HG03354 (cell line): ENCODE measurements around the gene STX3.

Source experiments
- ATAC-seq: cut with Tn5 transposase; IDR thresholded peaks from one replicate; pipeline ENCODE4 v1.9.1; 2021; ENCODE audit warnings: mild to moderate bottlenecking; ENCODE audit not compliant: unreplicated experiment, poor library complexity, severe bottlenecking

STX3 gene

DNA sequence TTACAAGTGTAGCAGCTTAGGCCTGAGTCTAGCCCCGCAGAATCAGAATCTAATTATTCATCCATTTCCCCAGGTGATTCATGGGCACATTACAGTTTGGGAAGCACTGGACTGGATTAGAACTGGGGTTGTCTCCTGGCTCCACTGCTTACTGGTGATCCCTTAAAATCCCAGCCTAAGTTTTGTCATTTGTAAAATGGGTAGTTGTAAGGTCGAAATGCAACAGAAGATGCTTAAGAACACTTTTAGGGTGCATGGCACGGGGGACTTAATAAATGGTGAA, 1.3 kb downstream of the STX3 start:
- ATAC-seq: no peak

GRCh38 chr11:59756845-59757244, 1.7 kb downstream of the STX3 start:
- ATAC-seq: peak; percentile 35

- no peak for ATAC-seq
These were observed 3.3 kb downstream of the STX3 start for GRCh38 chr11:59758401-59759037.

- no peak for ATAC-seq
These were observed 4.7 kb downstream of the STX3 start for GRCh38 chr11:59759900-59760299.

DNA sequence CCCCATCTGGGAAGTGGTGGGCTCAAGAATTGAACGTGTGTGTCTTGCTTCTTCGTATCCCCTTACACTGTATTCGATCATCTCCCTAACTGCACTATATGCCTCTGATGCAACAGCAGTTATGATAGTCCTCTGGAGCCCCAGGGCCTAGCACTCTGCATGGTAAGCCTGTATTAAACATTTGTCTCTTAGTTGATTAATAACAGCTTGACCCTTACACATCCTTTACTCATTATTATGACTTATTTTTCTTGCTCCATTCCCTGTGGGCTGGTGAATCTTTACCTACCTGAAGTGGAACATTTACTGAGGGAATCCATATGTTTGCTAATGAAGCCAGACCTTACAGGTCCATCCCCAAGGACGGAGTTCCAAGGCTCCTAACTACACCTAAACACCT, 5.6 kb downstream of the STX3 start:
- ATAC-seq: no peak

GRCh38 chr11:59761993-59762392, 6.8 kb downstream of the STX3 start:
- ATAC-seq: no peak

GRCh38 chr11:59765068-59765735, 10.0 kb downstream of the STX3 start:
- ATAC-seq: no peak

DNA sequence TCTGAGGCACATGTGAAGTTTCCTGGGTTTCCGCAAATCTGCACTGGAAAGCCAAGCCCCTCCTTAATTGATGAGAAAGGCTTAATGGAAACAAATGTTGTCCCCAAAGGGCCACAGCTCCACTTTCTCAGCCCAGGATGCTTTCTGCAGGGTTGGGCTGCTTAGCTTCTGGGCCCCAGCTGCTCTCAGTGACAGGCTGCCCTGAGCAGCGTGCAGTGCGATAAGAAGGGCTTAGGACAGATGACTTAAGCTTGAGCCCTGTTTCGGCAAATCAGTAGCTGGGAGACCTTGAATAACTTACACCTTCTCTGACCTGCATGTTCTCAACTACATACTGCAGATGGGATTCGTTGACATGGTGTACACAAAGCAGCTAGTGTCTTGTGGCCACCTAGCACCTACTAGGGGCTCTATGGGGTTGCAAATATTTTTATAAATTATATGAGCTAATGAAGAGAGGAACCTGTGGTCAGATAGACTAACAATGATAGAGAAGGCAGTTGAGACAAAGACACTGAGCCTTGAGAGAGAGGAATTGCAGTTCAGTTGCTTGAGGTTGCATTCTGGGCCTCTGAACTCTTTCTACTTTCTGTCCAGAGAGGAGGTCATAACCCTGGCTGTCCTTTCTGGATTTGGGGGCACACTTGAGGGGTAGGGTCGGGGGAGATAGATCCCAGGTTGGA, 11.5 kb downstream of the STX3 start:
- no peak for ATAC-seq

- no peak for ATAC-seq
These were observed 12.0 kb downstream of the STX3 start for GRCh38 chr11:59767225-59767611.

DNA sequence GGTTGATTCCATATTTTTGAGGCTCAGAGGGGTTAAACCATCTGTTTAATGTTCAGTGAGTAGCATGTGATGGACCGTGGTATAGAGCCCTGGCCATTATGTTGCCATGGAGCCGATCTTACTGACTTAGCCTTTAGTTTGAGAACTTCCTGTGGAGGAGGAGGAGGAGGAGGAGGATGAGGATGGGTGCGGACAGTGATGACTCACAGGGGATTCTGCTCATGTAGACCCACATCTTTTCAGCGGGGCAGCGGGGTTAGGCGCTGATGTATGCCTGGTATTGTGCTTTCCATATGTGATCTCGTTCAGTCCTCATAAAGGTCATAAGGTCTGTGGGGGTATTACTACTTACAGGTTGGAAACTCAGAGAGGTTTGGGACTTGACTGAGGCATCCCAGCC, 13.9 kb downstream of the STX3 start:
- ATAC-seq: no peak

GRCh38 chr11:59769828-59770227, 14.7 kb downstream of the STX3 start:
- ATAC-seq: no peak

DNA sequence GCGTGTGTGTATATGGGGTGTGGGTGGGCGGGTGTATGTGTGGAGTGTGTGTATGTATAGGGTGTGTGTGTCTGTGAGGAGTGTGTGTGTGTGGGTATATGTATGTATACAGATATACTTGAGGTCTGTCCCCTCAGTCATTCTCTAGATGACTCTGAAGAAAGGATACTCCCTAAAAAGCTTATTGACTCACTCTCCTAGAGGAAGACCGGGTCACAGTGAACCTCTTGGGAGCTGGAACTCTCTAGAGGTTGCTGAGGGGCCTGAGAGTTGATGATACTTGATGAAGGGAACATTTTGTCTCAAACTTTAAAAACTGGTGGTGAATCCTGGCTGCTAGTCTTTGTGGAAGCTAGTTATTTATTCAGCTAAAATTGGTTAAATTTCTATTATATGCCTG, 15.1 kb downstream of the STX3 start:
- ATAC-seq: no peak

- ATAC-seq: no peak
These were observed 15.7 kb downstream of the STX3 start for GRCh38 chr11:59770869-59771268.

- ATAC-seq: no peak
These were observed 16.4 kb downstream of the STX3 start for GRCh38 chr11:59771605-59772004.

- ATAC-seq: no peak
These were observed 17.9 kb downstream of the STX3 start for GRCh38 chr11:59773083-59773440.

DNA sequence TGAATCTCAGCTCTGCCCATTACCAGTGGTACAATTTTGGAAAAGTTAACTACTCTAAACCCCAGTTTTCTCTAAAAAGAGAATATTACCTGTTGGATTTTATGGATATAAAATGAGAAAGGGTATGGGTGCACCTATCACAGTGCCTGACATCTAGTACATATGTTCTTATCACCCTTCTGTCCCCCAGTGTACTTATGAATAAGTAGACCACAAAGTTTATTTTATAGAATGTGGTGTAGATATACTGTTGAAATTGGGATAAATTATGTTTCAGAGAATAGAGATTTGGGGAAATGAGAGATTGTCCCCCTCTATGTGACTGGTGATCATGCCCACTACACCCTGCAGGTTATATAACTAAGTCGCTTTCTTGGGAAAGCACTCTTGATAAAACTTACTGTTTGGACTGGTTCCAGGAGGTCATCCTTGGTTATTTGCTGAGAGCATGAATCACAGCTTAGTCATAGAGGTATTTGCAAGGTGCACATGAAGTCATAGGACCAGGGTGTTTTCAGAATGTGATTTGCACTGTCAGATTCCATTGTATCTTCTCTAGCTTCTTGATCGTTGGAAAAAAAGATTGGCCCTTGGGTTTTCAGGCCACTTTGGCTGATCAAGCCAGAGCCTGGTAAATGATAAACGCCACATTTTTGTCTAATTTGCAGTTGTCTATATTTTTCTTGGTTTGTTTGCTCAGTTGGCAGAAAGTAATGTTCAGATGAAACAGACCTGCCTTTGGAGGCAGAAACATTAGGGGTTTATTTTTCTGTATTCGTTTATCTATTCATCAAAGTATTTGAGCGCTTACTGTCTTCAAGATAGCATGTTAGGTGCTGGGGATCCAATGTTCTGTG, 21.3 kb downstream of the STX3 start:
- ATAC-seq: no peak

DNA sequence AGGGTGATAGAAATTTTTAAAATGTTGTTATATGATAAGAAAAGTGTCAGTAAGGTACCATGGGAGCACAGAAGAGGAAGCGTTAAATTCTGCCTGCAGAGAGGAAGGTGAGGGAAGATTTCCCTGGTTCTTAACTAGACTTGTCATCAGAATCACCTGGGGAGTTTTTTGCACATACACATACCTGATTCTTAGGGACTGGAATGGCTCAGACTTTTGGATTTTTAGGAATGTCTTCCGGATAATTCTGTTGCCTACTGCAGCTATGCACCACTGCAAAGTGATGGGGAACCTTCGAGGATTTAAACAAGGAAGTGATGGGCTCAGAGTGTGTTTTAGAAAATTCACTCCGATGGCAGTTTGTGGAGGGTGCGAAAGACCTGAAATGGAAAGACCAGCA, 21.9 kb downstream of the STX3 start:
- no peak for ATAC-seq

GRCh38 chr11:59778122-59778521, 22.9 kb downstream of the STX3 start:
- no peak for ATAC-seq

- ATAC-seq: no peak
These were observed 24.3 kb downstream of the STX3 start for GRCh38 chr11:59779487-59779886.

DNA sequence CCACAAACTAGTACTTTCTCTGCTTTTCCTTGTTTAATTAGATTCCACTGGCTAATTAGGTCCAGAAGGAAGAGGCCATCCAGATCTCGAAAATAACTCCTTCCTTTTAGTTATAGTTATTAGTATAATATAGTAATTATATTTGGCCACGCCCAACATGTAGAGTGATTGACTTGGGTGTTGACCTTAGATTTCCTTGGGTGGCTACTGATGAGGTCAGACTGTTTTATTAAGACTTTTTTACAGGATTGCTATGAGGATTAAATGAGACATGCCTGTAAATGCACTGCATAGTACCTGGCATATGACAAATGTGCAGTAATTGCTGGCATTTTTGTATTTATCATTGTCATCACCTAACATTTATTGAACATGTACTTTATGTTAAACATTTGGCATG, 26.9 kb downstream of the STX3 start:
- no peak for ATAC-seq

DNA sequence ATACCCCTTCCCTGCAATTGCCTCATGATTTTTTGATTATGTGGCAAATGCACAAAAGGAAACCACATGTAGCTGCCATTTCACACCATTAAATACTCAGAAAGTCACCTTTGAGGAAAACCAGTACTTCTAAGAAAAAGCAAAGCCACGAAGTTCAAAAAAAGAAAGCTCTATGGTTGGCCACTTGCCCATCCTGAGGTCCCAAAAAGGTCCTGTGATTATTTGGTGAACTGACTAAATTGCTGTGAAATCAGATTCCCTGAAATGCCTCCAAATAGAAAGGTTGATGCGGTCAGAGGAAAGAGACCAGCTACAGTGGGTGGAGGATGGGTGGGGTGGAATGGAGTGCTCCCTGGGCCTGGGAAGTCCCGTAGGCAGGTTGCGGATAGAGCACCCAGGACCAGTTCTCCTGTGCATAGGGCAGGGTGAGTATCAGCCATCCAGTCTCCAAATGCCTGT, 28.5 kb downstream of the STX3 start:
- no peak for ATAC-seq
